Measurements from ENCODE around the gene PRKCE. TPM values are rescaled to one million over a fixed set of nuclear protein-coding genes. Genes with fewer than 3 reads are reported as not detected.

Gene PRKCE
- total and polyA plus RNA-seq, 2 donors (not counting 1 experiment from before 2014, with no cell fraction given), result 14.1 to 19.0 TPM

DNA sequence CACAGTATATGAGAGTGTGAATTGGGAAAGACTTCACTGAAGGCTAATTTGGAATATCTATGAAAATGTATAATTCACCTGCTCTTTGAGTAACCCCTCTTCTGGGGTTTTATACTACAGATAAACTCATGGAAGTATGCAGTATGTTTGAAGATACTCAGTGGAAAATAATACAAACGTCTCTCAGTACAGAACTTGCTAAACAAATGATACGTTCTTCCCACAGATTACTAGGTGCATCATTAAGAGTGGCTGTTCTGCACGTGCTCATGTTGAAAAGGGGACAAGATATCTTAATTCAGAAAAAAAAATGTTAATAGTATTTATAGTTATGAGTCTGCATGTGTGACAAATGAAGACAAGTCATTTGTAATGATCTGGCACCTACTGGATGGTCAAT lies 575.5 kb downstream of the PRKCE start:
- Histone ChIP-seq H4K20me1 (ENCODE audit: control insufficient read depth, extremely low read depth, insufficient read depth, low read length) (no peaks in the 10 kb centered on the region), H3K79me2 (ENCODE audit: control insufficient read depth, insufficient read depth, low read length) (no peaks in the 10 kb centered on the region), H3K27me3 (ENCODE audit: control insufficient read depth, insufficient read depth, low read length) (no peaks in the 10 kb centered on the region), H3K27ac (ENCODE audit: insufficient read depth, low read length) (no peak overlapping the region), H2AFZ (ENCODE audit: low read length) (no peak overlapping the region), H3K36me3 (ENCODE audit: control insufficient read depth, insufficient read depth, low read length) (no peaks in the 10 kb centered on the region), H3K4me2 (ENCODE audit: extremely low read depth, insufficient read depth, low read length) (no peak overlapping the region), H3K4me3 (replicated peaks in 1 of 4; ENCODE audit: control extremely low read depth in 1 of 4, insufficient read depth in 1 of 4, low read depth in 3 of 4, low read length in 4 of 4) (no peak overlapping the region), H3K4me1 (ENCODE audit: control insufficient read depth, extremely low read depth, insufficient read depth, low read length) (no peaks in the 10 kb centered on the region), H3K9me3 (ENCODE audit: control insufficient read depth, insufficient read depth, low read depth, low read length) (no peaks in the 10 kb centered on the region), H3K9ac (ENCODE audit: insufficient read depth, low read length) (no peak overlapping the region)
- DNase-seq (ENCODE audit: low read depth in 2 of 2), result no peak
- TF ChIP-seq, protein P1, sequence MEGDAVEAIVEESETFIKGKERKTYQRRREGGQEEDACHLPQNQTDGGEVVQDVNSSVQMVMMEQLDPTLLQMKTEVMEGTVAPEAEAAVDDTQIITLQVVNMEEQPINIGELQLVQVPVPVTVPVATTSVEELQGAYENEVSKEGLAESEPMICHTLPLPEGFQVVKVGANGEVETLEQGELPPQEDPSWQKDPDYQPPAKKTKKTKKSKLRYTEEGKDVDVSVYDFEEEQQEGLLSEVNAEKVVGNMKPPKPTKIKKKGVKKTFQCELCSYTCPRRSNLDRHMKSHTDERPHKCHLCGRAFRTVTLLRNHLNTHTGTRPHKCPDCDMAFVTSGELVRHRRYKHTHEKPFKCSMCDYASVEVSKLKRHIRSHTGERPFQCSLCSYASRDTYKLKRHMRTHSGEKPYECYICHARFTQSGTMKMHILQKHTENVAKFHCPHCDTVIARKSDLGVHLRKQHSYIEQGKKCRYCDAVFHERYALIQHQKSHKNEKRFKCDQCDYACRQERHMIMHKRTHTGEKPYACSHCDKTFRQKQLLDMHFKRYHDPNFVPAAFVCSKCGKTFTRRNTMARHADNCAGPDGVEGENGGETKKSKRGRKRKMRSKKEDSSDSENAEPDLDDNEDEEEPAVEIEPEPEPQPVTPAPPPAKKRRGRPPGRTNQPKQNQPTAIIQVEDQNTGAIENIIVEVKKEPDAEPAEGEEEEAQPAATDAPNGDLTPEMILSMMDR (conservative IDR thresholded peaks at IDR 0.05 in 1 of 2, IDR thresholded peaks at IDR 0.05 in 1 of 2; ENCODE audit: low read depth in 1 of 2, low read length in 2 of 2), result no peak
- TF ChIP-seq EZH2 (IDR thresholded peaks at IDR 0.05; ENCODE audit: low read length, missing control alignments), result no peak

DNA sequence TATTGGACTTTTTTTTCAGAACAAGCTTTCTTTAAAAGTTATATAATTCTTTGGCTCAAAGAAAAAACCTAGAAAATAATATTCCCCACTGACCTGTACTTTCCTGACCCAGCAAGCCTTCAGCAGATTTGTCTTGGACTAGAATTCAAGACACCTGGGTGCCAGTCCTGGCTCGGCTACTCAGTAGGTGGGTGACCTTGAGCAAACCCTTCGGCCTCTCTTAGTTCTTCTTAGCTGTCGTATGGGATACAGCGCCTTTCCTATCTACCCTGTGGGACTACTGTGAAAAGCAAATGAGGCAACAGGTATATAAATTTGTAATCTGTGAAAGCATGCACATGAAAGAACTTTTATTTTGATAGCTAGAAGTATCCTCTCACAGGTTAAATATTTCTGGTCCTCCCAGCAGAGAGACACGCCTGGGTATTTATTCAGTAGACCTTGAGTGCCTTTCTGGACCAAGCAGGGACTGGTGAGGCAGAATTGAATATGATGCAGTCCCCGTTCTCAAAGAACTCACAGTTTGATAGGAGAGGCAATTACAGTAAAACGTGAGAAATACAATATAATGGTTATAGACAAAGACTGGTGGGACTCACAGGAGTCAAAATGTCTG lies 576.3 kb downstream of the PRKCE start:
- H3K9me3 ChIP-seq (ENCODE audit: control insufficient read depth, insufficient read depth, low read depth, low read length), result no peaks in the 10 kb centered on the region
- H3K4me1 ChIP-seq (ENCODE audit: control insufficient read depth, extremely low read depth, insufficient read depth, low read length), result no peaks in the 10 kb centered on the region
- no peaks in the 10 kb centered on the region for H3K27me3 ChIP-seq (ENCODE audit: control insufficient read depth, insufficient read depth, low read length)
- no peak overlapping the region for H3K4me2 ChIP-seq (ENCODE audit: extremely low read depth, insufficient read depth, low read length)
- no peak overlapping the region for H2AFZ ChIP-seq (ENCODE audit: low read length)
- no peaks in the 10 kb centered on the region for H4K20me1 ChIP-seq (ENCODE audit: control insufficient read depth, extremely low read depth, insufficient read depth, low read length)
- no peak for DNase-seq (ENCODE audit: low read depth in 2 of 2)
- H3K27ac ChIP-seq (ENCODE audit: insufficient read depth, low read length), result no peak overlapping the region
- no peak overlapping the region for H3K9ac ChIP-seq (ENCODE audit: insufficient read depth, low read length)
- TF ChIP-seq EZH2 (IDR thresholded peaks at IDR 0.05; ENCODE audit: low read length, missing control alignments), result no peak
- TF ChIP-seq, protein P1 (conservative IDR thresholded peaks at IDR 0.05 in 1 of 2, IDR thresholded peaks at IDR 0.05 in 1 of 2; ENCODE audit: low read depth in 1 of 2, low read length in 2 of 2), result no peak
- H3K79me2 ChIP-seq (ENCODE audit: control insufficient read depth, insufficient read depth, low read length), result no peaks in the 10 kb centered on the region
- H3K4me3 ChIP-seq (replicated peaks in 1 of 4; ENCODE audit: control extremely low read depth in 1 of 4, insufficient read depth in 1 of 4, low read depth in 3 of 4, low read length in 4 of 4), result no peak overlapping the region
- H3K36me3 ChIP-seq (ENCODE audit: control insufficient read depth, insufficient read depth, low read length), result no peaks in the 10 kb centered on the region

DNA sequence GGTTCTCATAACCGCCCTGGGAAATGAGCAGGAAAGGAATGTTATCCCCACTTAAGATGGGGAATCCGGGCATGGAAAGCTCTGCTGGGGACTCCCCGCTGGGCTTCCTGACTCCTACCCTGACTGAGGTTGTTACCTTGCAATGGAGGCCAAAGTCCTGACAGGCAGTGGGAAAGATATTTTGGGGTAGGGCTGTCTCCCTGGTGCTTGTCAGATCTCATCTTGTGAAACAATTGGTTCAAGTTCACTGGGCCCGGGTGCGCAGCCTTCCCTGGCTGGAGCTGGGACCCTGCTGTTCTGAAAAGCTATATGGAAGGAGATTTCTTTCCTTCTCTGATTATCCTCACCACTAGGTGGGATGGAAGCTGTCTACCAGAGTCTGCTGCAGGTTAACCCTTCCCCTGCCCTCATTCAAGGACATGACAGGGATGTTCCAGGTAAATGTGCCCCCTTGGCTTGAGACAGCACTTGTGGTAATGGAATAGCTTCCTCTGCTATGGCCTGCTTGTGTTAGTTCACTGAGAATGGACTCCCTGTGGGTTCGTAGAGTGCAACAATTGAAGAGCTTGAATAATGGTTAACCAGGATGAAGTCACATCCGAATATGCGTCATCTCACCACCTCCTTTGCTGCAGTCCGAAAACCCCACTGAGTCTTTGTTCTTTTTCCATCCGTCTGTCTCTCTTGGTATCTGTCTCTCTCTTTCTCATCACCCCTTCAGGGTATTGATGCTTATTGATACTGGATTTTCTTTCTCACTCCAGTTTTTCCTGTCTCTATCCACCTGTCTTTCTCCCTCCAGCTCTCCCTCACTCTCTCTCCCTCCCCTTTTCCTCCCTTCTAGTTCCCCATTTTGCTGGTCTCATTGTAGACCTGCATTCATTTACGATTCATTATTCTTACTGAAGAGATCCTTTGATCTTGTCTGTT lies 577.9 kb downstream of the PRKCE start:
- TF ChIP-seq, protein P1 (conservative IDR thresholded peaks at IDR 0.05 in 1 of 2, IDR thresholded peaks at IDR 0.05 in 1 of 2; ENCODE audit: low read depth in 1 of 2, low read length in 2 of 2), result no peak
- TF ChIP-seq EZH2 (IDR thresholded peaks at IDR 0.05; ENCODE audit: low read length, missing control alignments), result no peak
- Histone ChIP-seq H4K20me1 (ENCODE audit: control insufficient read depth, extremely low read depth, insufficient read depth, low read length) (no peaks in the 10 kb centered on the region), H3K27me3 (ENCODE audit: control insufficient read depth, insufficient read depth, low read length) (no peaks in the 10 kb centered on the region), H3K4me2 (ENCODE audit: extremely low read depth, insufficient read depth, low read length) (no peak overlapping the region), H3K27ac (ENCODE audit: insufficient read depth, low read length) (no peak overlapping the region), H3K4me3 (replicated peaks in 1 of 4; ENCODE audit: control extremely low read depth in 1 of 4, insufficient read depth in 1 of 4, low read depth in 3 of 4, low read length in 4 of 4) (no peak overlapping the region), H3K79me2 (ENCODE audit: control insufficient read depth, insufficient read depth, low read length) (no peaks in the 10 kb centered on the region), H3K9me3 (ENCODE audit: control insufficient read depth, insufficient read depth, low read depth, low read length) (no peaks in the 10 kb centered on the region), H3K9ac (ENCODE audit: insufficient read depth, low read length) (no peak overlapping the region), H2AFZ (ENCODE audit: low read length) (no peak overlapping the region), H3K36me3 (ENCODE audit: control insufficient read depth, insufficient read depth, low read length) (no peaks in the 10 kb centered on the region), H3K4me1 (ENCODE audit: control insufficient read depth, extremely low read depth, insufficient read depth, low read length) (no peaks in the 10 kb centered on the region)
- DNase-seq (ENCODE audit: low read depth in 2 of 2), result peak in 1 of 2 donors; percentile 90

Data from fibroblast of lung (primary cell).